ENCODE measurements around the gene TSG101. TPM values are rescaled to one million over a fixed set of nuclear protein-coding genes. Genes with fewer than 3 reads are reported as not detected.

The TSG101 gene
- total RNA-seq, 1 experiment from 2014 or later, result 86.6 TPM

DNA sequence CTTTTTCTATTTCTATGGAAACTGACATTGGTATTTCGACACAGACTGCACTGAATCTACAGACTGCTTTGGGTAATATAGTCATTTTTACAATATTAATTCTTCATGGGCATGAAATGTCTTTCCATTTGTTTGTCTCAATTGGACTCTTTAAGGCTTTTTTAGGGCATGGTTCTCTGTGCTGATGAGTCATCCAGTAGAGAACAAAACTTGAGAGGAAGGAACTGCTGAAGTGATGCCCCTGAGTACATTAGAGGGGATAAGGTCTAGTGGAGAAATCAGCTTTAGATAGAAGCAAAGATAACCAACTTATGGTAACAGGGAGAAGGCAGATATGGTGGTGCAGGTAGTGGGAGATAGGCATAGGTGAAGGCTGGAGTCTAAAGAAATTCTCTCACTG, 25.1 kb downstream of the TSG101 start:
- peaks cover 2% of the 10 kb centered on the region; the same call in 1 of the 2 replicates for H3K36me3 ChIP-seq (ENCODE audit: control insufficient read depth, insufficient read depth, low read length)
- no peak overlapping the region for H3K4me3 Mint-ChIP-seq (ENCODE audit: unreplicated experiment)
- H3K4me1 ChIP-seq, result no peaks in the 10 kb centered on the region
- H3K9me3 Mint-ChIP-seq (ENCODE audit: unreplicated experiment), result no peaks in the 10 kb centered on the region
- H3K36me3 Mint-ChIP-seq (ENCODE audit: insufficient read depth, unreplicated experiment), result peaks cover 23% of the 10 kb centered on the region
- ChIA-PET CTCF (no interaction called here), POLR2A (no interaction called here)
- no peaks in the 10 kb centered on the region for H3K27me3 ChIP-seq (replicated peaks; ENCODE audit: control insufficient read depth, insufficient read depth, low read length)
- no peak for DNase-seq
- no peaks in the 10 kb centered on the region for H3K27me3 Mint-ChIP-seq (ENCODE audit: insufficient read depth, unreplicated experiment)
- no peaks in the 10 kb centered on the region for H3K9me3 ChIP-seq
- intact Hi-C loops (cut with micrococcal nuclease; ENCODE audit: unreplicated experiment), result no loop called here
- no peaks in the 10 kb centered on the region for H3K4me1 Mint-ChIP-seq (ENCODE audit: low read depth, unreplicated experiment)
- no TSS peak for BruUV-seq (replicated peaks)
- no peak overlapping the region for H3K27ac Mint-ChIP-seq (ENCODE audit: unreplicated experiment)
- no peak overlapping the region for H3K4me3 ChIP-seq (ENCODE audit: low read depth, low read length)
- TF ChIP-seq, protein P1, sequence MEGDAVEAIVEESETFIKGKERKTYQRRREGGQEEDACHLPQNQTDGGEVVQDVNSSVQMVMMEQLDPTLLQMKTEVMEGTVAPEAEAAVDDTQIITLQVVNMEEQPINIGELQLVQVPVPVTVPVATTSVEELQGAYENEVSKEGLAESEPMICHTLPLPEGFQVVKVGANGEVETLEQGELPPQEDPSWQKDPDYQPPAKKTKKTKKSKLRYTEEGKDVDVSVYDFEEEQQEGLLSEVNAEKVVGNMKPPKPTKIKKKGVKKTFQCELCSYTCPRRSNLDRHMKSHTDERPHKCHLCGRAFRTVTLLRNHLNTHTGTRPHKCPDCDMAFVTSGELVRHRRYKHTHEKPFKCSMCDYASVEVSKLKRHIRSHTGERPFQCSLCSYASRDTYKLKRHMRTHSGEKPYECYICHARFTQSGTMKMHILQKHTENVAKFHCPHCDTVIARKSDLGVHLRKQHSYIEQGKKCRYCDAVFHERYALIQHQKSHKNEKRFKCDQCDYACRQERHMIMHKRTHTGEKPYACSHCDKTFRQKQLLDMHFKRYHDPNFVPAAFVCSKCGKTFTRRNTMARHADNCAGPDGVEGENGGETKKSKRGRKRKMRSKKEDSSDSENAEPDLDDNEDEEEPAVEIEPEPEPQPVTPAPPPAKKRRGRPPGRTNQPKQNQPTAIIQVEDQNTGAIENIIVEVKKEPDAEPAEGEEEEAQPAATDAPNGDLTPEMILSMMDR (IDR thresholded peaks at IDR 0.05; ENCODE audit: insufficient read depth in 1 of 2, low read depth in 1 of 2, low read length in 1 of 2, severe bottlenecking in 1 of 2, unreplicated experiment in 1 of 2), result no peak

DNA sequence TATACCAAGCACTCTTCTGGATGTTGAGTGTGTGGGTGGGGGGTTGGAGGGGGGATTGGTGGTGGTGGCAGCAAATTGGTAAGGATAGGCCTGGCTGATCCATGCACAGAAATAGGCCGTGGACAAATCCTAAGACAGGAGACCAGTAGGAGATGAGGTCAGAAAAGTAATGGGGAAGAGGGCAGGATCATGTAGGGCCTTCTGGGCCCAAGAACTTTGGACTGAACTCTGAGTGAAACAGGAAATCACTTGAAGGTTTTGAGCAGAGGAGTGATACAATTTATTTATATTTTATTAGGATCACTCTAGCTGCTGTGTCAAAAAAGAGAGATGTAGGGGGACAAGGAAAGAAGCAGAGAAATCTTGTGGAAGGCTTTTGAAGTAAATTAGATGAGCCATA, 28.7 kb downstream of the TSG101 start:
- Mint-ChIP-seq H3K9me3 (ENCODE audit: unreplicated experiment) (no peaks in the 10 kb centered on the region), H3K27ac (ENCODE audit: unreplicated experiment) (no peak overlapping the region), H3K4me3 (ENCODE audit: unreplicated experiment) (no peak overlapping the region), H3K27me3 (ENCODE audit: insufficient read depth, unreplicated experiment) (no peaks in the 10 kb centered on the region), H3K36me3 (ENCODE audit: insufficient read depth, unreplicated experiment) (peaks cover 20% of the 10 kb centered on the region), H3K4me1 (ENCODE audit: low read depth, unreplicated experiment) (no peaks in the 10 kb centered on the region)
- H3K27me3 ChIP-seq (replicated peaks; ENCODE audit: control insufficient read depth, insufficient read depth, low read length), result no peaks in the 10 kb centered on the region
- H3K9me3 ChIP-seq, result no peaks in the 10 kb centered on the region
- POLR2A ChIA-PET, result no interaction called here
- H3K4me1 ChIP-seq, result peaks cover 3% of the 10 kb centered on the region; the same call in 1 of the 2 replicates
- DNase-seq, result no peak
- BruUV-seq (replicated peaks), result no TSS peak
- TF ChIP-seq, protein P1 (IDR thresholded peaks at IDR 0.05; ENCODE audit: insufficient read depth in 1 of 2, low read depth in 1 of 2, low read length in 1 of 2, severe bottlenecking in 1 of 2, unreplicated experiment in 1 of 2), result no peak
- peaks cover 2% of the 10 kb centered on the region; the same call in 1 of the 2 replicates for H3K36me3 ChIP-seq (ENCODE audit: control insufficient read depth, insufficient read depth, low read length)
- intact Hi-C loops (cut with micrococcal nuclease; ENCODE audit: unreplicated experiment), result no loop called here
- H3K4me3 ChIP-seq (ENCODE audit: low read depth, low read length), result no peak overlapping the region
- CTCF ChIA-PET, result no interaction called here

DNA sequence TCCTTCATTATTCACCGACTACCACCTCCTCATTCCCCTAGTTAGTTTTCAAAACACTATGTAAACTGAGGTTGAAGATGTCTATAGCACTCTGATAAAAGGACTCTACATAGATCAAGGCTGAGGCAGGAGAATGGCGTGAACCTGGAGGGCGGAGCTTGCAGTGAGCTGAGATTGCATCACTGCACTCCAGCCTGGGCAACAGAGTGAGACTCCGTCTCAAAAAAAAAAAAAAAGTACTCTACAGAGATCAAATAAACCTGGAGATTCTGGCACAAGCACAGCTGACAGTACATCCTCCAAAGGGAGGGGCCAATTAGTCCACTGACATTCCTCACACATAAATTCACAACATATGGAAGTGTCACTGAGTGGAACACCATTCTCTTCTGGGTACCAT, 31.0 kb downstream of the TSG101 start:
- no TSS peak for BruUV-seq (replicated peaks)
- CTCF ChIA-PET, result no interaction called here
- H3K36me3 ChIP-seq (ENCODE audit: control insufficient read depth, insufficient read depth, low read length), result no peaks in the 10 kb centered on the region; the same call in 1 of the 2 replicates

More for the DNA sequence above, 31.0 kb downstream of the TSG101 start:
- POLR2A ChIA-PET, result no interaction called here
- Histone ChIP-seq H3K4me3 (ENCODE audit: low read depth, low read length) (no peak overlapping the region), H3K4me1 (peaks cover 16% of the 10 kb centered on the region; the same call in 1 of the 2 replicates), H3K27me3 (replicated peaks; ENCODE audit: control insufficient read depth, insufficient read depth, low read length) (no peaks in the 10 kb centered on the region), H3K9me3 (no peaks in the 10 kb centered on the region)
- H3K4me3 Mint-ChIP-seq (ENCODE audit: unreplicated experiment), result no peak overlapping the region
- H3K27ac Mint-ChIP-seq (ENCODE audit: unreplicated experiment), result no peak overlapping the region
- intact Hi-C loops (cut with micrococcal nuclease; ENCODE audit: unreplicated experiment), result no loop called here
- no peaks in the 10 kb centered on the region for H3K27me3 Mint-ChIP-seq (ENCODE audit: insufficient read depth, unreplicated experiment)
- no peaks in the 10 kb centered on the region for H3K9me3 Mint-ChIP-seq (ENCODE audit: unreplicated experiment)
- H3K36me3 Mint-ChIP-seq (ENCODE audit: insufficient read depth, unreplicated experiment), result peaks cover 22% of the 10 kb centered on the region
- TF ChIP-seq, protein P1 (IDR thresholded peaks at IDR 0.05; ENCODE audit: insufficient read depth in 1 of 2, low read depth in 1 of 2, low read length in 1 of 2, severe bottlenecking in 1 of 2, unreplicated experiment in 1 of 2), result no peak
- DNase-seq, result no peak
- H3K4me1 Mint-ChIP-seq (ENCODE audit: low read depth, unreplicated experiment), result no peaks in the 10 kb centered on the region

Data from Caco-2 (cell line).